Measurements from ENCODE around the gene GPATCH2.
A peak's percentile ranks its signal among the peaks of the same experiment; 100 is the strongest.

The GPATCH2 gene

GRCh38 chr1:217577336-217577735 lies 53.6 kb downstream of the GPATCH2 start:
- no peak for DNase-seq

GRCh38 chr1:217574265-217574949 lies 56.5 kb downstream of the GPATCH2 start:
- no peak for DNase-seq

- no peak for DNase-seq
These were observed 61.9 kb downstream of the GPATCH2 start for GRCh38 chr1:217569021-217569420.

GRCh38 chr1:217568200-217568599 lies 62.7 kb downstream of the GPATCH2 start:
- no peak for DNase-seq

- no peak for DNase-seq
These were observed 66.1 kb downstream of the GPATCH2 start for GRCh38 chr1:217564833-217565232.

- no peak for DNase-seq
These were observed 66.7 kb downstream of the GPATCH2 start for GRCh38 chr1:217564207-217564606.

- peak; percentile 10 for DNase-seq
These were observed 67.7 kb downstream of the GPATCH2 start for GRCh38 chr1:217563179-217563578.

- DNase-seq = peak; percentile 91
These were observed 68.5 kb downstream of the GPATCH2 start for GRCh38 chr1:217562229-217562878.

GRCh38 chr1:217561446-217561845 lies 69.4 kb downstream of the GPATCH2 start:
- no peak for DNase-seq

- no peak for DNase-seq
These were observed 76.0 kb downstream of the GPATCH2 start for GRCh38 chr1:217554849-217555248.

- DNase-seq = no peak
These were observed 76.9 kb downstream of the GPATCH2 start for GRCh38 chr1:217553949-217554509.

GRCh38 chr1:217552339-217552951 lies 78.4 kb downstream of the GPATCH2 start:
- DNase-seq = no peak

GRCh38 chr1:217542837-217543236 lies 88.1 kb downstream of the GPATCH2 start:
- DNase-seq = no peak

- DNase-seq = no peak
These were observed 88.6 kb downstream of the GPATCH2 start for GRCh38 chr1:217542136-217542777.

GRCh38 chr1:217540321-217540720 lies 90.6 kb downstream of the GPATCH2 start:
- no peak for DNase-seq

GRCh38 chr1:217539510-217539909 lies 91.4 kb downstream of the GPATCH2 start:
- no peak for DNase-seq

GRCh38 chr1:217535601-217536377 lies 95.1 kb downstream of the GPATCH2 start:
- peak; percentile 23 for DNase-seq

GRCh38 chr1:217534566-217534965 lies 96.3 kb downstream of the GPATCH2 start:
- DNase-seq = no peak

GRCh38 chr1:217528271-217528670 lies 102.6 kb downstream of the GPATCH2 start:
- DNase-seq = peak; percentile 83

GRCh38 chr1:217527151-217527550 lies 103.7 kb downstream of the GPATCH2 start:
- no peak for DNase-seq

- no peak for DNase-seq
These were observed 104.3 kb downstream of the GPATCH2 start for GRCh38 chr1:217526636-217527035.

- peak; percentile 65 for DNase-seq
These were observed 105.0 kb downstream of the GPATCH2 start for GRCh38 chr1:217525773-217526490.

All from HCEC 1CT (cell line).